Stimulated activated CD4-positive, alpha-beta T cell treated with anti-CD3 and anti-CD28 coated beads, Interleukin-2, amount 100 ng/mL, for 24 hours (primary cell): ENCODE data around the gene SNTG2.
A peak's percentile ranks its signal among the peaks of the same experiment; 100 is the strongest.

Experiments
- DNase-seq, 2 donors: peaks; one replicate each; pipeline ENCODE4 v3.0.0-alpha.2; 2020

Gene SNTG2

GRCh38 chr2:1154710-1155594 lies 204.3 kb downstream of the SNTG2 start:
- DNase-seq, result no peak

GRCh38 chr2:1156059-1156458 lies 205.4 kb downstream of the SNTG2 start:
- DNase-seq, result no peak

- no peak for DNase-seq
Observed at GRCh38 chr2:1156531-1156930, 205.9 kb downstream of the SNTG2 start.

GRCh38 chr2:1157107-1157506 lies 206.5 kb downstream of the SNTG2 start:
- DNase-seq, result no peak

- no peak for DNase-seq
Observed at GRCh38 chr2:1159013-1159412, 208.4 kb downstream of the SNTG2 start.

- DNase-seq, result no peak
Observed at GRCh38 chr2:1162246-1162645, 211.6 kb downstream of the SNTG2 start.

- peak; percentile 38 to 53 for DNase-seq
Observed at GRCh38 chr2:1162768-1163584, 212.3 kb downstream of the SNTG2 start.

GRCh38 chr2:1166976-1167375 lies 216.3 kb downstream of the SNTG2 start:
- DNase-seq, result no peak

GRCh38 chr2:1168846-1169245 lies 218.2 kb downstream of the SNTG2 start:
- no peak for DNase-seq

GRCh38 chr2:1169291-1169949 lies 218.8 kb downstream of the SNTG2 start:
- no peak for DNase-seq

- DNase-seq, result no peak
Observed at GRCh38 chr2:1170241-1170640, 219.6 kb downstream of the SNTG2 start.

GRCh38 chr2:1170711-1171110 lies 220.1 kb downstream of the SNTG2 start:
- DNase-seq, result no peak

- no peak for DNase-seq
Observed at GRCh38 chr2:1173528-1173927, 222.9 kb downstream of the SNTG2 start.

- no peak for DNase-seq
Observed at GRCh38 chr2:1181893-1182292, 231.2 kb downstream of the SNTG2 start.

- no peak for DNase-seq
Observed at GRCh38 chr2:1183300-1183699, 232.7 kb downstream of the SNTG2 start.

- DNase-seq, result no peak
Observed at GRCh38 chr2:1186421-1186820, 235.8 kb downstream of the SNTG2 start.

GRCh38 chr2:1187189-1187588 lies 236.5 kb downstream of the SNTG2 start:
- DNase-seq, result no peak

GRCh38 chr2:1192121-1192520 lies 241.5 kb downstream of the SNTG2 start:
- no peak for DNase-seq

GRCh38 chr2:1193801-1194200 lies 243.2 kb downstream of the SNTG2 start:
- DNase-seq, result no peak

- no peak for DNase-seq
Observed at GRCh38 chr2:1203772-1204171, 253.1 kb downstream of the SNTG2 start.

GRCh38 chr2:1205853-1206252 lies 255.2 kb downstream of the SNTG2 start:
- DNase-seq, result no peak

- no peak for DNase-seq
Observed at GRCh38 chr2:1207962-1208510, 257.4 kb downstream of the SNTG2 start.

- DNase-seq, result no peak
Observed at GRCh38 chr2:1208522-1208921, 257.9 kb downstream of the SNTG2 start.
